PC-3 (cell line): Measurements from ENCODE around the gene TNP1. TPM values are rescaled to one million over a fixed set of nuclear protein-coding genes. Genes with fewer than 3 reads are reported as not detected.

ENCODE experiments used
- ATAC-seq: fragments of 200-7000 bp; cut with Tn5 transposase; 2 replicates; pipeline ENCODE4 v1.9.1; 2020; ENCODE audit warnings: mild to moderate bottlenecking, moderate library complexity
- BruUV-seq: library from RNA; stranded (reverse); fragments of 400-500 nt; replicated peaks from 2 replicates; lab custom pipeline; 2021; lab: Mats Ljungman, UMichigan
- CTCF ChIA-PET: fragments of 300-600 bp; sonication (Branson Sonifier 250); formaldehyde crosslinking; loops from one replicate; lab custom pipeline; 2022; ENCODE audit warnings: antibody characterized with exemption; lab: Charles Lee
- POLR2A ChIA-PET: fragments of 300-600 bp; sonication (Branson Sonifier 250); formaldehyde crosslinking; loops from one replicate; lab custom pipeline; 2022; ENCODE audit warnings: antibody characterized with exemption; ENCODE audit not compliant: unreplicated experiment; lab: Charles Lee
- DNase-seq: peaks from one replicate; pipeline ENCODE4 v3.0.0-alpha.2; 2015
- H2AFZ ChIP-seq: fragments of 300-600 bp; sonication (generic); 2 replicates; pipeline ENCODE4 v1.6.0; 2016; ENCODE audit warnings: antibody characterized with exemption, low read length
- H3F3A ChIP-seq: fragments of 300-600 bp; sonication (generic); one replicate; pipeline ENCODE4 v1.6.0; 2017; ENCODE audit warnings: antibody characterized with exemption, low read length, control low read depth, mild to moderate bottlenecking; ENCODE audit not compliant: unreplicated experiment
- H3K27ac ChIP-seq: fragments of 300-600 bp; sonication (generic); 2 replicates; pipeline ENCODE4 v1.5.1; 2016; ENCODE audit warnings: mild to moderate bottlenecking, low read length
- H3K27me3 ChIP-seq: fragments of 300-600 bp; sonication (generic); 2 replicates; pipeline ENCODE4 v1.6.1; 2016; ENCODE audit warnings: low read length, mixed read lengths
- H3K36me3 ChIP-seq: fragments of 300-600 bp; sonication (generic); 2 replicates; pipeline ENCODE4 v1.6.1; 2016; ENCODE audit warnings: low read depth, mixed run types, low read length, mixed read lengths
- H3K4me1 ChIP-seq: fragments of 300-600 bp; sonication (generic); 2 replicates; pipeline ENCODE4 v1.5.1; 2016; ENCODE audit warnings: low read length; ENCODE audit not compliant: insufficient read depth
- H3K4me2 ChIP-seq: fragments of 300-600 bp; sonication (generic); 2 replicates; pipeline ENCODE4 v1.6.0; 2016; ENCODE audit warnings: low read length
- H3K4me3 ChIP-seq: fragments of 300-600 bp; sonication (generic); 2 replicates; pipeline ENCODE4 v1.5.1; 2016; ENCODE audit warnings: mild to moderate bottlenecking, low read length, mixed read lengths
- H3K79me2 ChIP-seq: fragments of 300-600 bp; sonication (generic); 2 replicates; pipeline ENCODE4 v1.6.1; 2017; ENCODE audit warnings: low read length, mixed read lengths
- H3K9ac ChIP-seq: fragments of 300-600 bp; sonication (generic); 2 replicates; pipeline ENCODE4 v1.6.0; 2016; ENCODE audit warnings: mild to moderate bottlenecking, low read length
- H3K9me2 ChIP-seq: fragments of 300-600 bp; sonication (generic); replicated peaks from 2 replicates; pipeline ENCODE4 v1.6.1; 2016; ENCODE audit warnings: mixed run types, low read length, mixed read lengths
- H3K9me3 ChIP-seq: fragments of 300-600 bp; sonication (generic); 2 replicates; pipeline ENCODE4 v1.6.1; 2016; ENCODE audit warnings: low read length, mixed read lengths
- H4K20me1 ChIP-seq: fragments of 300-600 bp; sonication (generic); 2 replicates; pipeline ENCODE4 v1.6.1; 2016; ENCODE audit warnings: low read length, mixed read lengths
- EZH2 ChIP-seq: fragments of 300-600 bp; sonication (generic); IDR thresholded peaks from one replicate; pipeline ENCODE4 v1.6.1; 2017; ENCODE audit warnings: antibody characterized with exemption, mild to moderate bottlenecking, low read length; ENCODE audit not compliant: unreplicated experiment
- EZH2phosphoT487 ChIP-seq: fragments of 300-600 bp; sonication (generic); IDR thresholded peaks from 2 replicates; pipeline ENCODE4 v1.6.1; 2018; ENCODE audit warnings: mild to moderate bottlenecking, antibody characterized with exemption, low read length, borderline replicate concordance
- intact Hi-C: fragments of 100-400 bp; cut with micrococcal nuclease; formaldehyde crosslinking; loops from 2 replicates; pipeline ENCODE4 v1.9.0; 2023
- total RNA-seq: library from RNA; depleted of rRNA; stranded (reverse); fragments of >200 nt; gene quantifications from 2 replicates; pipeline ENCODE4 v1.2.3, GENCODE V29; 2014
- TF ChIP-seq, protein P1 (sequence below): fragments of 300-600 bp; sonication (generic); conservative IDR thresholded peaks from 2 replicates; pipeline ENCODE4 v1.5.1; 2017; ENCODE audit warnings: antibody characterized with exemption, low read depth, mild to moderate bottlenecking, low read length

Gene TNP1
- total RNA-seq, 1 experiment from 2014 or later: not detected

DNA sequence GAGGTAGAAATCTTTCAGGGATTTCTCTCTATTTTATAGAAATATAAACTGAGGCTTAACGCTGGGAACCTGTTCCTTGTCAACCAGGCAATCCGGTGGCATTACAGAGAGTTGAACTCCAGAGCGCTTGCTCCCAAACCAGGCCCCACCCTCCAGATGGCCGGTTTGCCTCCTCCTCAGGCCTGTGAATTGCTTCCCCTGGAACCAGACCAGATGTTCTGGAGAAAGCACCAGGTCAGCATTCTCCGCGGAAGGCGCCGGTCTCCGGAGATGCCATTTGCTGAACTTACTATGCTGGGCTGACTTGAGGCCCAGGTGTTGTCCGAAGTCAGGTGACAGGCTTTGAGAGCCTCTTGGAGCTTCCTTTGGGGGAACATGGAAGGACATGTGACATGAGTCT lies 17.2 kb downstream of the TNP1 start:
- no peak overlapping the region for H2AFZ ChIP-seq
- no peaks in the 10 kb centered on the region for H3F3A ChIP-seq
- intact Hi-C loops: no loop called here

DNA sequence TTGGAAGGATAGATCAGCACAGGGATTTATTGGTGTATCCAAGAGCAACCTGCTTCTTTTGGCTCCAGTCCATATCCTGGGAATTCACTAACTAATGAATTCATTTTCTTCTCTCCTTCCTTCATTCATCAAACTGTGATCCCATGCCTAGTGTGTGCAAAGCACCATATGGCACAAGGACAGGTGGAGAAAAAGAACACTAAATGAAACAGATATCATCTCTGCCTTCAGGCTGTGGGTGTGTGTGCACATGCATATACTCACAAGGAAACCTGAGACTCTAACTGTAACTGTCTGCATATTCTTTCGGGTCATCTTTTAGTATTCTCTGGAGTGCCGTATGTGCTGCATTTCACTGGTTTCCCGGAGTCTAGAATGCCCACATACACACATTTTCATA lies 20.2 kb downstream of the TNP1 start:
- no peaks in the 10 kb centered on the region for H4K20me1 ChIP-seq
- no peak overlapping the region for H3K4me2 ChIP-seq
- no TSS peak for BruUV-seq
- intact Hi-C loops: no loop called here
- DNase-seq: peak; percentile 16
- TF ChIP-seq EZH2phosphoT487 (no peak), EZH2 (no peak)
- TF ChIP-seq, protein P1, sequence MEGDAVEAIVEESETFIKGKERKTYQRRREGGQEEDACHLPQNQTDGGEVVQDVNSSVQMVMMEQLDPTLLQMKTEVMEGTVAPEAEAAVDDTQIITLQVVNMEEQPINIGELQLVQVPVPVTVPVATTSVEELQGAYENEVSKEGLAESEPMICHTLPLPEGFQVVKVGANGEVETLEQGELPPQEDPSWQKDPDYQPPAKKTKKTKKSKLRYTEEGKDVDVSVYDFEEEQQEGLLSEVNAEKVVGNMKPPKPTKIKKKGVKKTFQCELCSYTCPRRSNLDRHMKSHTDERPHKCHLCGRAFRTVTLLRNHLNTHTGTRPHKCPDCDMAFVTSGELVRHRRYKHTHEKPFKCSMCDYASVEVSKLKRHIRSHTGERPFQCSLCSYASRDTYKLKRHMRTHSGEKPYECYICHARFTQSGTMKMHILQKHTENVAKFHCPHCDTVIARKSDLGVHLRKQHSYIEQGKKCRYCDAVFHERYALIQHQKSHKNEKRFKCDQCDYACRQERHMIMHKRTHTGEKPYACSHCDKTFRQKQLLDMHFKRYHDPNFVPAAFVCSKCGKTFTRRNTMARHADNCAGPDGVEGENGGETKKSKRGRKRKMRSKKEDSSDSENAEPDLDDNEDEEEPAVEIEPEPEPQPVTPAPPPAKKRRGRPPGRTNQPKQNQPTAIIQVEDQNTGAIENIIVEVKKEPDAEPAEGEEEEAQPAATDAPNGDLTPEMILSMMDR: no peak
- no peaks in the 10 kb centered on the region for H3K9me2 ChIP-seq
- no peaks in the 10 kb centered on the region for H3F3A ChIP-seq
- ChIA-PET POLR2A (no interaction called here), CTCF (no interaction called here)
- H3K79me2 ChIP-seq: no peaks in the 10 kb centered on the region
- no peaks in the 10 kb centered on the region for H3K9me3 ChIP-seq
- H3K4me3 ChIP-seq: no peak overlapping the region
- peaks cover 19% of the 10 kb centered on the region; the same call in 1 of the 2 replicates for H3K27me3 ChIP-seq
- no peak overlapping the region for H3K27ac ChIP-seq
- H2AFZ ChIP-seq: no peak overlapping the region
- no peaks in the 10 kb centered on the region for H3K4me1 ChIP-seq
- no peak for ATAC-seq
- H3K9ac ChIP-seq: no peak overlapping the region
- no peaks in the 10 kb centered on the region for H3K36me3 ChIP-seq

More for the DNA sequence above, 17.2 kb downstream of the TNP1 start:
- peaks cover 20% of the 10 kb centered on the region; the same call in 1 of the 2 replicates for H3K27me3 ChIP-seq
- ATAC-seq (no peak), DNase-seq (no peak)
- no peak overlapping the region for H3K4me3 ChIP-seq
- CTCF ChIA-PET: no interaction called here
- H3K9me3 ChIP-seq: no peaks in the 10 kb centered on the region
- H3K27ac ChIP-seq: no peak overlapping the region
- H3K79me2 ChIP-seq: no peaks in the 10 kb centered on the region
- H3K4me2 ChIP-seq: no peak overlapping the region
- POLR2A ChIA-PET: no interaction called here
- TF ChIP-seq EZH2: no peak
- TF ChIP-seq EZH2phosphoT487: no peak
- TF ChIP-seq, protein P1: no peak
- H4K20me1 ChIP-seq: no peaks in the 10 kb centered on the region
- no peak overlapping the region for H3K9ac ChIP-seq
- BruUV-seq: no TSS peak
- no peaks in the 10 kb centered on the region for H3K9me2 ChIP-seq
- H3K36me3 ChIP-seq: no peaks in the 10 kb centered on the region
- H3K4me1 ChIP-seq: no peaks in the 10 kb centered on the region

GRCh38 chr2:216838151-216838550 lies 21.7 kb downstream of the TNP1 start:
- H3K27me3 ChIP-seq: peaks cover 24% of the 10 kb centered on the region; the same call in 1 of the 2 replicates
- ChIA-PET CTCF (no interaction called here), POLR2A (no interaction called here)
- no peaks in the 10 kb centered on the region for H3K4me1 ChIP-seq
- no peak overlapping the region for H2AFZ ChIP-seq
- no peaks in the 10 kb centered on the region for H3F3A ChIP-seq
- H3K4me2 ChIP-seq: no peak overlapping the region
- H4K20me1 ChIP-seq: no peaks in the 10 kb centered on the region
- no peaks in the 10 kb centered on the region for H3K9me2 ChIP-seq
- DNase-seq (no peak), ATAC-seq (no peak)
- intact Hi-C loops: no loop called here
- no peak overlapping the region for H3K9ac ChIP-seq
- H3K27ac ChIP-seq: no peak overlapping the region
- BruUV-seq: no TSS peak
- no peaks in the 10 kb centered on the region for H3K36me3 ChIP-seq
- no peaks in the 10 kb centered on the region for H3K9me3 ChIP-seq
- TF ChIP-seq, protein P1: no peak
- TF ChIP-seq EZH2phosphoT487 (no peak), EZH2 (no peak)
- H3K4me3 ChIP-seq: no peak overlapping the region
- no peaks in the 10 kb centered on the region for H3K79me2 ChIP-seq
